Caco-2 (cell line): Measurements from ENCODE around the gene RPS6KA5. TPM values are rescaled to one million over a fixed set of nuclear protein-coding genes. Genes with fewer than 3 reads are reported as not detected.

Source experiments
- BruUV-seq: library from RNA; stranded (reverse); fragments of 400-500 nt; replicated peaks from 2 replicates; lab custom pipeline; 2021; lab: Mats Ljungman, UMichigan
- CTCF ChIA-PET: fragments of 300-600 bp; sonication (Branson Sonifier 250); formaldehyde crosslinking; loops from one replicate; lab custom pipeline; 2022; ENCODE audit warnings: antibody characterized with exemption; lab: Charles Lee
- POLR2A ChIA-PET: fragments of 300-600 bp; sonication (Branson Sonifier 250); formaldehyde crosslinking; loops from one replicate; lab custom pipeline; 2022; ENCODE audit warnings: antibody characterized with exemption; lab: Charles Lee
- DNase-seq, 2 experiments: peaks; one replicate each; pipeline versions ENCODE4 v3.0.0 to v3.0.0-alpha.2; 2020 to 2022
- H3K27me3 ChIP-seq: replicated peaks from 2 replicates; pipeline ENCODE4 v1.6.0; 2011; ENCODE audit warnings: low read length; ENCODE audit not compliant: control insufficient read depth, insufficient read depth
- H3K36me3 ChIP-seq: 2 replicates; pipeline ENCODE4 v1.5.1; 2011; ENCODE audit warnings: low read length; ENCODE audit not compliant: control insufficient read depth, insufficient read depth
- H3K4me1 ChIP-seq: fragments of 250-450 bp; sonication (Bioruptor Pico); 2 replicates; pipeline ENCODE4 v1.5.1; 2020; ENCODE audit warnings: mild to moderate bottlenecking
- H3K4me3 ChIP-seq: 2 replicates; pipeline ENCODE4 v1.5.1; 2011; ENCODE audit warnings: low read depth, mild to moderate bottlenecking, control low read depth, low read length
- H3K9me3 ChIP-seq: fragments of 250-450 bp; sonication (Bioruptor Pico); 2 replicates; pipeline ENCODE4 v1.5.1; 2020; ENCODE audit warnings: mild to moderate bottlenecking, moderate library complexity
- H3K27ac Mint-ChIP-seq: one replicate; pipeline ENCODE4 v1.8.0; 2022; ENCODE audit warnings: mixed read lengths; ENCODE audit not compliant: unreplicated experiment
- H3K27me3 Mint-ChIP-seq: one replicate; pipeline ENCODE4 v1.8.0; 2022; ENCODE audit warnings: mixed read lengths; ENCODE audit not compliant: insufficient read depth, unreplicated experiment
- H3K36me3 Mint-ChIP-seq: one replicate; pipeline ENCODE4 v1.8.0; 2022; ENCODE audit warnings: mild to moderate bottlenecking, mixed read lengths; ENCODE audit not compliant: insufficient read depth, unreplicated experiment
- H3K4me1 Mint-ChIP-seq: one replicate; pipeline ENCODE4 v1.8.0; 2022; ENCODE audit warnings: low read depth, mixed read lengths; ENCODE audit not compliant: unreplicated experiment
- H3K4me3 Mint-ChIP-seq: one replicate; pipeline ENCODE4 v1.8.0; 2022; ENCODE audit warnings: mild to moderate bottlenecking, moderate library complexity, mixed read lengths; ENCODE audit not compliant: unreplicated experiment
- H3K9me3 Mint-ChIP-seq: one replicate; pipeline ENCODE4 v1.8.0; 2022; ENCODE audit warnings: mixed read lengths; ENCODE audit not compliant: unreplicated experiment
- CTCF ChIP-seq, 2 experiments: fragments of 200-600 bp in 1 of 2; IDR thresholded peaks; 1 replicate in 1 of 2; 2 replicates in 1 of 2; pipeline versions ENCODE4 v1.5.1 to v1.8.0; 2011 to 2022; ENCODE audit warnings: antibody characterized with exemption in 1 of 2, control low read depth in 1 of 2, inconsistent platforms in 1 of 2, low read depth in 1 of 2, low read length in 1 of 2, mild to moderate bottlenecking in 1 of 2, moderate library complexity in 1 of 2; ENCODE audit not compliant: insufficient read depth in 1 of 2, severe bottlenecking in 1 of 2, unreplicated experiment in 1 of 2
- intact Hi-C: fragments of 100-400 bp; cut with micrococcal nuclease; formaldehyde crosslinking; loops from one replicate; pipeline ENCODE4 v1.10.0; 2022; ENCODE audit not compliant: unreplicated experiment
- total RNA-seq: library from RNA; stranded (reverse); gene quantifications from 2 replicates; pipeline ENCODE4 v1.2.3, GENCODE V29; 2022

Gene RPS6KA5
- total RNA-seq, 1 experiment from 2014 or later: 5.7 TPM

DNA sequence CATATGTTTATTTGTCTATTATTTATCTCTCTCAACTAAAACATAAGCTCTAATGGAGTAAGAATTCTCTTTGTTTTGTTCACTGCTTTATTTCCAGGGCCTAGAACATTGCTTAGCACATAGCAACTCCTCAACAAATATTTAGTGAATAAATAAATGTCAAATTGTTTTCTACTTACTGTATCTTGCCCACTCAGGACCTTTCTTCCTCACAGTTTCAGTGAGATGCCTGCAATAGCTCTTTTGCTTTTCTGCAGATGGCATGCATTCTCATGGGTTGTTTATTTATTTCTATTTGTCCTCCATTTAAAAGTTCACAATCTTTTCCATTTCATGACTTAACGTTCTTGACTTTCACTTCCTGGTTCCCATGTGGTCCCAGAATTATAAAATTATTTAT, 149.3 kb downstream of the RPS6KA5 start:
- Histone ChIP-seq H3K4me3 (no peak overlapping the region), H3K27me3 (no peaks in the 10 kb centered on the region), H3K4me1 (no peaks in the 10 kb centered on the region), H3K36me3 (no peaks in the 10 kb centered on the region), H3K9me3 (no peaks in the 10 kb centered on the region)
- Mint-ChIP-seq H3K27me3 (no peaks in the 10 kb centered on the region), H3K36me3 (no peaks in the 10 kb centered on the region), H3K4me1 (no peaks in the 10 kb centered on the region), H3K4me3 (no peak overlapping the region), H3K9me3 (no peaks in the 10 kb centered on the region), H3K27ac (no peak overlapping the region)
- TF ChIP-seq CTCF (IDR thresholded peaks at IDR 0.05; ENCODE audit: insufficient read depth in 1 of 2, low read depth in 1 of 2, low read length in 1 of 2, severe bottlenecking in 1 of 2, unreplicated experiment in 1 of 2): no peak
- CTCF ChIA-PET: no interaction called here
- DNase-seq: no peak
- intact Hi-C loops: no loop called here
- POLR2A ChIA-PET: no interaction called here
- no TSS peak for BruUV-seq

DNA sequence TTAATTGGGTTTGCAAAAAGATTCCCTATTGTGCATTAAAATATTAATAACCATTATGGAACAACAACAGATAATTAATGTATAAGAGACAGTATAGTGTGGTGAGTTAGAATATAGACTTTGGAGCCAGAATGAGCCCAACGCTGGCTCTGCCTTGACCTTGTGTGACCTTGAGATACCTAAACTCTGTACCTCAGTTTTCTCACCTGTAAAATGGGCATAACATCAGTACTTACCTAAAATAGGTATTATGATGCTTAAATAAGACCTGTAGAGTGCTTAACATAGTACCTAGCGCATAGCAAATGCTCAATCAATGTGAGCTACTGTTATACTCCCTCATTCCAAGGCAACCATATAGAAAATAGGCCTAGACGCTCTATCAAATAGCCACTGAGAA, 153.3 kb downstream of the RPS6KA5 start:
- H3K36me3 Mint-ChIP-seq: no peaks in the 10 kb centered on the region
- no peak overlapping the region for H3K27ac Mint-ChIP-seq
- no peak for TF ChIP-seq CTCF (IDR thresholded peaks at IDR 0.05; ENCODE audit: insufficient read depth in 1 of 2, low read depth in 1 of 2, low read length in 1 of 2, severe bottlenecking in 1 of 2, unreplicated experiment in 1 of 2)
- Histone ChIP-seq H3K4me1 (no peaks in the 10 kb centered on the region), H3K36me3 (no peaks in the 10 kb centered on the region; the same call in 1 of the 2 replicates), H3K9me3 (no peaks in the 10 kb centered on the region), H3K27me3 (no peaks in the 10 kb centered on the region), H3K4me3 (no peak overlapping the region)
- ChIA-PET POLR2A (no interaction called here), CTCF (no interaction called here)
- H3K4me3 Mint-ChIP-seq: no peak overlapping the region
- no peaks in the 10 kb centered on the region for H3K9me3 Mint-ChIP-seq
- no TSS peak for BruUV-seq
- no peaks in the 10 kb centered on the region for H3K27me3 Mint-ChIP-seq
- no peaks in the 10 kb centered on the region for H3K4me1 Mint-ChIP-seq
- intact Hi-C loops: no loop called here
- DNase-seq: no peak

DNA sequence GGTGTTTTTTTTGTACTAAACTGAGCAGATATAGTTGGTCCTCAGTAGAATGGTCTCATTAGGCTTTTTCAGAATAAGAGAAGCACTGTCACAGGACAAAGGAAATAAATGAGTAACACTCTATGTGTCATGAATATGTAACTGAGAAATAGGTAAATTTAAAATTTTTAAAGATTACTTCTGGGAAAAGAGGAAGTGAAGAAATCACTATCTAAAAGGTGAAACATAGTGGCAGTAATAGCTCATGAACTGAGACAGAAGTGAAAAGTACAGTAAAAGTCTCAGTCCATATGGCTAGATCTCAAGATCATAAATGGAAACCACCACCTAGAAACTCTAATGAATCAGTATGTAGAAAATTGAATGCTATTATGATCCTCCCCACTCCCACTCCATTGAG, 154.9 kb downstream of the RPS6KA5 start:
- CTCF ChIA-PET: no interaction called here
- no peaks in the 10 kb centered on the region for H3K36me3 Mint-ChIP-seq

More for the DNA sequence above, 154.9 kb downstream of the RPS6KA5 start:
- H3K27me3 ChIP-seq: no peaks in the 10 kb centered on the region
- POLR2A ChIA-PET: no interaction called here
- Mint-ChIP-seq H3K9me3 (no peaks in the 10 kb centered on the region), H3K27me3 (no peaks in the 10 kb centered on the region), H3K4me1 (no peaks in the 10 kb centered on the region), H3K4me3 (no peak overlapping the region), H3K27ac (no peak overlapping the region)
- no peak for TF ChIP-seq CTCF (IDR thresholded peaks at IDR 0.05; ENCODE audit: insufficient read depth in 1 of 2, low read depth in 1 of 2, low read length in 1 of 2, severe bottlenecking in 1 of 2, unreplicated experiment in 1 of 2)
- no TSS peak for BruUV-seq
- no peaks in the 10 kb centered on the region for H3K9me3 ChIP-seq
- intact Hi-C loops: no loop called here
- DNase-seq: no peak
- H3K4me3 ChIP-seq: no peak overlapping the region
- no peaks in the 10 kb centered on the region; the same call in 1 of the 2 replicates for H3K36me3 ChIP-seq
- H3K4me1 ChIP-seq: no peaks in the 10 kb centered on the region
